CD4-positive, alpha-beta T cell treated with Interleukin-6 at 100 ng/mL for 8 hours (primary cell): ENCODE data around the gene RBP3.

Experiments
- DNase-seq: peaks from one replicate; pipeline ENCODE4 v3.0.0-alpha.2; 2020; ENCODE audit warnings: mixed read lengths, low spot score

RBP3 gene

GRCh38 chr10:47359101-47359500 lies 10.9 kb downstream of the RBP3 start:
- DNase-seq = no peak

- DNase-seq = no peak
These were observed 11.7 kb downstream of the RBP3 start for GRCh38 chr10:47359626-47360418.

- no peak for DNase-seq
These were observed 12.4 kb downstream of the RBP3 start for GRCh38 chr10:47360419-47361040.

GRCh38 chr10:47361293-47361692 lies 13.1 kb downstream of the RBP3 start:
- no peak for DNase-seq

GRCh38 chr10:47362199-47362598 lies 14.0 kb downstream of the RBP3 start:
- no peak for DNase-seq

GRCh38 chr10:47363781-47364180 lies 15.6 kb downstream of the RBP3 start:
- DNase-seq = no peak

- no peak for DNase-seq
These were observed 16.2 kb downstream of the RBP3 start for GRCh38 chr10:47364366-47364765.

- no peak for DNase-seq
These were observed 16.7 kb downstream of the RBP3 start for GRCh38 chr10:47364911-47365310.

GRCh38 chr10:47365431-47366180 lies 17.4 kb downstream of the RBP3 start:
- no peak for DNase-seq

GRCh38 chr10:47366181-47366631 lies 18.0 kb downstream of the RBP3 start:
- DNase-seq = no peak

GRCh38 chr10:47366731-47367460 lies 18.7 kb downstream of the RBP3 start:
- no peak for DNase-seq

GRCh38 chr10:47367646-47368045 lies 19.5 kb downstream of the RBP3 start:
- DNase-seq = no peak

GRCh38 chr10:47368431-47369180 lies 20.4 kb downstream of the RBP3 start:
- DNase-seq = no peak

GRCh38 chr10:47369251-47369894 lies 21.2 kb downstream of the RBP3 start:
- DNase-seq = no peak

GRCh38 chr10:47370015-47370767 lies 22.0 kb downstream of the RBP3 start:
- no peak for DNase-seq

- DNase-seq = no peak
These were observed 22.7 kb downstream of the RBP3 start for GRCh38 chr10:47370878-47371277.

GRCh38 chr10:47371629-47372485 lies 23.7 kb downstream of the RBP3 start:
- no peak for DNase-seq

GRCh38 chr10:47372726-47373125 lies 24.6 kb downstream of the RBP3 start:
- DNase-seq = no peak
